NOMO-1 treated with dmso at 0.1 percent for 144 hours (cell line): Measurements from ENCODE around the gene CAMK1D.
"Not testable (repeated sequence)": the region's sequence is repeated elsewhere in the genome, so short reads cannot be mapped to it uniquely, and the experiment has no call there.

Source experiments
- DNase-seq: peaks from one replicate; lab custom pipeline; 2025; ENCODE audit not compliant: unreplicated experiment; lab: John Stamatoyannopoulos, UW

Gene CAMK1D

GRCh38 chr10:12490963-12491362 is 141.6 kb downstream of the CAMK1D start:
- DNase-seq, result no peak

GRCh38 chr10:12491491-12491890 is 142.1 kb downstream of the CAMK1D start:
- DNase-seq, result no peak

GRCh38 chr10:12492016-12492415 is 142.7 kb downstream of the CAMK1D start:
- DNase-seq, result no peak

- not testable (repeated sequence) for DNase-seq
These were observed 147.7 kb downstream of the CAMK1D start for GRCh38 chr10:12497046-12497445.

- DNase-seq, result no peak
These were observed 150.0 kb downstream of the CAMK1D start for GRCh38 chr10:12499076-12499986.

- DNase-seq, result peak; percentile 11
These were observed 151.3 kb downstream of the CAMK1D start for GRCh38 chr10:12500381-12501303.

GRCh38 chr10:12501324-12501723 is 152.0 kb downstream of the CAMK1D start:
- no peak for DNase-seq

- no peak for DNase-seq
These were observed 152.6 kb downstream of the CAMK1D start for GRCh38 chr10:12501841-12502525.

- no peak for DNase-seq
These were observed 153.4 kb downstream of the CAMK1D start for GRCh38 chr10:12502526-12503274.

- DNase-seq, result no peak
These were observed 154.0 kb downstream of the CAMK1D start for GRCh38 chr10:12503311-12503710.

- DNase-seq, result no peak
These were observed 154.8 kb downstream of the CAMK1D start for GRCh38 chr10:12504176-12504575.

- no peak for DNase-seq
These were observed 155.3 kb downstream of the CAMK1D start for GRCh38 chr10:12504628-12505027.

GRCh38 chr10:12505683-12506082 is 156.3 kb downstream of the CAMK1D start:
- no peak for DNase-seq

GRCh38 chr10:12507165-12507850 is 158.0 kb downstream of the CAMK1D start:
- DNase-seq, result no peak

GRCh38 chr10:12508165-12508564 is 158.8 kb downstream of the CAMK1D start:
- no peak for DNase-seq

GRCh38 chr10:12509016-12509793 is 159.9 kb downstream of the CAMK1D start:
- DNase-seq, result no peak

- no peak for DNase-seq
These were observed 160.4 kb downstream of the CAMK1D start for GRCh38 chr10:12509794-12510100.

GRCh38 chr10:12510501-12510941 is 161.2 kb downstream of the CAMK1D start:
- no peak for DNase-seq

- no peak for DNase-seq
These were observed 161.6 kb downstream of the CAMK1D start for GRCh38 chr10:12510984-12511383.
